SK-N-SH treated with all-trans-retinoic acid at 6 μM for 48 hours (cell line): ENCODE data around the gene MYL9.

ENCODE experiments used
- ZFP3 ChIP-seq: fragments of 250-450 bp; sonication (Bioruptor Pico); IDR thresholded peaks from 2 replicates; pipeline ENCODE4 v1.5.0; 2020; ENCODE audit warnings: mild to moderate bottlenecking, moderate library complexity
- ZNF565 ChIP-seq: fragments of 450-650 bp; formaldehyde crosslinking; conservative IDR thresholded peaks from 2 replicates; pipeline ENCODE4 v1.5.0; 2020; ENCODE audit warnings: low read depth, mild to moderate bottlenecking, moderate library complexity
- ZNF8 ChIP-seq: fragments of 450-650 bp; formaldehyde crosslinking; IDR thresholded peaks from 2 replicates; pipeline ENCODE4 v1.5.0; 2020; ENCODE audit warnings: mild to moderate bottlenecking, moderate library complexity
- TF ChIP-seq, protein P1 (sequence below): fragments of 250-450 bp; sonication (Bioruptor Pico); IDR thresholded peaks from 2 replicates; pipeline ENCODE4 v1.5.1; 2020; ENCODE audit warnings: low read depth, mild to moderate bottlenecking, moderate library complexity

DNA sequence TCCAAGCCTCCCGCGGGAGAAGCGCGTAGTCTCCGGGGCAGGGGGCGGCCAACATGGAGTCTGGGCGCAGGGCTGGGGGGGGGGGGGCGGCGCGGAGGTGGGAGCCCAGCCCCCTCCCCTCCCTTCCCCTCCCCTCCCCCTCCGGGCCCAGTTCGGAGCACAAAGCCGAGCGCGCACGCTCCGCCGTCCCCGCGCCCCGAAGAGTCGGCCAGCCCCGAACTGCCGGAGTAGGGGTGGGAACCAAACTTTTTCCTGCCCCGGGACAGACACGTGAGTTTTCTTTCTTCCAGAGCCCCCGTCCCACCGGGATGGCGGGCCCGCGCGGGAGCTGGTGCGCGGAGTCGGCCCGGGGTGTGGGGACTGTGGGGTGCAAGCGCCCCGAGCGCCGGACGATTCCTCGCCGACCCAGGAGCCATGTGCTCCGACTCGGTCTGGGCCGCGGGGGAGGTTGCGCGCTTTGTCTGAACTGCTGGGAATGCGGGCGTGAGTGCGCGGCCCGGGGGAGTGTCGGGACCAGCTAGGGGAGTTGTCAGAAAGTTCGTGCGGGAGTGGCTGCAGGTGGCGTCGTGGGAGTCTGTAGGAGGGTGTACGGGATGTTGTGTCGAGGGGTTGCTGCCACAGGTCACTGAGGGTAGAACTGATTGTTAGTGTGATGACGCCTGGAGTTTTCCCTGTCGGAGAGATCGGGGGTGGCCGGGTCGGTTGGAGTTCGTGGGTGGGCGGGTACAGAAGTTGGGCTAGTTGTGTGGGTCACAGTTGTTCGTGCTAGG, 33.2 kb downstream of the MYL9 start:
- TF ChIP-seq ZNF8 (CRISPR knock-in tag), result no peak
- no peak for TF ChIP-seq ZFP3 (CRISPR knock-in tag)
- TF ChIP-seq, protein P1, sequence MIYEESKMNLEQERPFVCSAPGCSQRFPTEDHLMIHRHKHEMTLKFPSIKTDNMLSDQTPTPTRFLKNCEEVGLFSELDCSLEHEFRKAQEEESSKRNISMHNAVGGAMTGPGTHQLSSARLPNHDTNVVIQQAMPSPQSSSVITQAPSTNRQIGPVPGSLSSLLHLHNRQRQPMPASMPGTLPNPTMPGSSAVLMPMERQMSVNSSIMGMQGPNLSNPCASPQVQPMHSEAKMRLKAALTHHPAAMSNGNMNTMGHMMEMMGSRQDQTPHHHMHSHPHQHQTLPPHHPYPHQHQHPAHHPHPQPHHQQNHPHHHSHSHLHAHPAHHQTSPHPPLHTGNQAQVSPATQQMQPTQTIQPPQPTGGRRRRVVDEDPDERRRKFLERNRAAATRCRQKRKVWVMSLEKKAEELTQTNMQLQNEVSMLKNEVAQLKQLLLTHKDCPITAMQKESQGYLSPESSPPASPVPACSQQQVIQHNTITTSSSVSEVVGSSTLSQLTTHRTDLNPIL (CRISPR knock-in tag), result no peak
- no peak for TF ChIP-seq ZNF565 (CRISPR knock-in tag)
